ENCODE results near the gene GAMT. TPM values are rescaled to one million over a fixed set of nuclear protein-coding genes. Genes with fewer than 3 reads are reported as not detected.

GAMT gene
- total RNA-seq (2014; rRNA removed; shearing (Covaris generic)), result 21.5 and 27.3 TPM in 2 replicates
- polyA plus RNA-seq (2016; fragmentation: Nextera tagmentation; extraction: Ambion mirVana), result 33.6 and 36.9 TPM in 2 replicates
- long read RNA-seq, transcript GAMT-201 (6 exons, 1,121 nt), result major isoform, 24 of 29 reads
- long read RNA-seq, partial matches to known transcripts, result 0 of 29 reads
- long read RNA-seq, other reads (novel, unspliced or antisense), result 3 of 29 reads

DNA sequence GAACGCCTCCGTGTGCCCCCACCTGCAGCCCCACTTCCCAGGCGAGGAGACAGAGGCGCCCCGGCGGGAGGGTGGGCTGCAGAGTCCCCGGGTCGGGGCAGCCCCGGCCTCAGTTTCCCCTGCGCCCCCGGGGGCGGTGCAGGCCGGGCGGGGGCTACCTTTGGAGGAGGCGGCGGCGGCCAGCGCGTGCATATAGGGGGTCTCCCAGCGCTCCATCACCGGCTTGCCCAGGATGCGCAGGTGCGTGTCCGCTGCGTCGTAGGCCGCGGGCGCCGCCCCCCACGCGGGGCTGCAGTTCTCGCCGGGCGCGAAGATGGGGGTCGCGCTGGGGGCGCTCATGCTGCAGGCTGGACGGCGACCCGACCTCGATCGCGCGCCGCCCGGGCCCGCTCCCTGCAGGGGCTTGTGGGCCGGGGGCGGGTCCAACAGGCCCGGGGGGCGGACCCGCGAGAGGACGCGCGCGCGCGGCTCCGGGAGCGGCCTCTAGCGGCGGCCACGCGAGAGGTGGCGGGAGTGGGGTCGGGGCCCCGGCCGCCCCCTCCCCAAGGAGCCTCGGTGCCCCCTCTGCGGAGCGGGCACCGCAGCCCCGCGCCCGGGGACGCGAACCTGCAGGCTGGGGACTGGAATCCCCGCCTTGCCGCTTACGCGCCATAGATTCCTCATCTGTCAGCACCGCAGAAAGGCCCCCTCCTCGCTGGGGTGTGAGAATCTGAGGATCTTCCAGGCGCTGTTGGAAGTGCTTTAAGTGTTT, at the start of gene GAMT:
Gene GAMT, minus strand, starts transcription at position 405 of the 751 bp plus-strand sequence. Its CDS starts 66 bp downstream, at position 339.
- H3K27ac Mint-ChIP-seq, result no peak within 1 kb of the TSS
- Histone ChIP-seq H3K9me2 (ENCODE audit: insufficient read depth) (no peaks in the 10 kb centered on the region), H3K4me2 (peak within 1 kb of the TSS; percentile 86), H3K4me1 (ENCODE audit: insufficient read depth) (peaks cover 4% of the 10 kb centered on the region; the same call in 1 of the 2 replicates), H4K20me1 (replicated peaks; ENCODE audit: insufficient read depth) (no peaks in the 10 kb centered on the region; the same call in 1 of the 2 replicates), H3K4me3 (peak within 1 kb of the TSS; percentile 70), H2AFZ (peak within 1 kb of the TSS; percentile 74; the same call in 1 of the 2 replicates), H3K36me3 (ENCODE audit: insufficient read depth) (no peaks in the 10 kb centered on the region), H3F3A (replicated peaks; ENCODE audit: low read depth) (peaks cover 7% of the 10 kb centered on the region; the same call in 1 of the 2 replicates), H3K79me2 (replicated peaks; ENCODE audit: insufficient read depth) (no peaks in the 10 kb centered on the region), H3K27ac (ENCODE audit: low read depth) (no peak within 1 kb of the TSS), H3K27me3 (ENCODE audit: insufficient read depth) (peaks cover 6% of the 10 kb centered on the region; the same call in 1 of the 2 replicates)
- H3K9me3 Mint-ChIP-seq, result no peaks in the 10 kb centered on the region
- H3K27me3 Mint-ChIP-seq (ENCODE audit: insufficient read depth, low read depth, poor library complexity), result peaks cover 12% of the 10 kb centered on the region
- H3K4me1 Mint-ChIP-seq, result peaks cover 6% of the 10 kb centered on the region
- DNase-seq (ENCODE audit: low spot score), result peak; percentile 65
- TF ChIP-seq, protein P1, sequence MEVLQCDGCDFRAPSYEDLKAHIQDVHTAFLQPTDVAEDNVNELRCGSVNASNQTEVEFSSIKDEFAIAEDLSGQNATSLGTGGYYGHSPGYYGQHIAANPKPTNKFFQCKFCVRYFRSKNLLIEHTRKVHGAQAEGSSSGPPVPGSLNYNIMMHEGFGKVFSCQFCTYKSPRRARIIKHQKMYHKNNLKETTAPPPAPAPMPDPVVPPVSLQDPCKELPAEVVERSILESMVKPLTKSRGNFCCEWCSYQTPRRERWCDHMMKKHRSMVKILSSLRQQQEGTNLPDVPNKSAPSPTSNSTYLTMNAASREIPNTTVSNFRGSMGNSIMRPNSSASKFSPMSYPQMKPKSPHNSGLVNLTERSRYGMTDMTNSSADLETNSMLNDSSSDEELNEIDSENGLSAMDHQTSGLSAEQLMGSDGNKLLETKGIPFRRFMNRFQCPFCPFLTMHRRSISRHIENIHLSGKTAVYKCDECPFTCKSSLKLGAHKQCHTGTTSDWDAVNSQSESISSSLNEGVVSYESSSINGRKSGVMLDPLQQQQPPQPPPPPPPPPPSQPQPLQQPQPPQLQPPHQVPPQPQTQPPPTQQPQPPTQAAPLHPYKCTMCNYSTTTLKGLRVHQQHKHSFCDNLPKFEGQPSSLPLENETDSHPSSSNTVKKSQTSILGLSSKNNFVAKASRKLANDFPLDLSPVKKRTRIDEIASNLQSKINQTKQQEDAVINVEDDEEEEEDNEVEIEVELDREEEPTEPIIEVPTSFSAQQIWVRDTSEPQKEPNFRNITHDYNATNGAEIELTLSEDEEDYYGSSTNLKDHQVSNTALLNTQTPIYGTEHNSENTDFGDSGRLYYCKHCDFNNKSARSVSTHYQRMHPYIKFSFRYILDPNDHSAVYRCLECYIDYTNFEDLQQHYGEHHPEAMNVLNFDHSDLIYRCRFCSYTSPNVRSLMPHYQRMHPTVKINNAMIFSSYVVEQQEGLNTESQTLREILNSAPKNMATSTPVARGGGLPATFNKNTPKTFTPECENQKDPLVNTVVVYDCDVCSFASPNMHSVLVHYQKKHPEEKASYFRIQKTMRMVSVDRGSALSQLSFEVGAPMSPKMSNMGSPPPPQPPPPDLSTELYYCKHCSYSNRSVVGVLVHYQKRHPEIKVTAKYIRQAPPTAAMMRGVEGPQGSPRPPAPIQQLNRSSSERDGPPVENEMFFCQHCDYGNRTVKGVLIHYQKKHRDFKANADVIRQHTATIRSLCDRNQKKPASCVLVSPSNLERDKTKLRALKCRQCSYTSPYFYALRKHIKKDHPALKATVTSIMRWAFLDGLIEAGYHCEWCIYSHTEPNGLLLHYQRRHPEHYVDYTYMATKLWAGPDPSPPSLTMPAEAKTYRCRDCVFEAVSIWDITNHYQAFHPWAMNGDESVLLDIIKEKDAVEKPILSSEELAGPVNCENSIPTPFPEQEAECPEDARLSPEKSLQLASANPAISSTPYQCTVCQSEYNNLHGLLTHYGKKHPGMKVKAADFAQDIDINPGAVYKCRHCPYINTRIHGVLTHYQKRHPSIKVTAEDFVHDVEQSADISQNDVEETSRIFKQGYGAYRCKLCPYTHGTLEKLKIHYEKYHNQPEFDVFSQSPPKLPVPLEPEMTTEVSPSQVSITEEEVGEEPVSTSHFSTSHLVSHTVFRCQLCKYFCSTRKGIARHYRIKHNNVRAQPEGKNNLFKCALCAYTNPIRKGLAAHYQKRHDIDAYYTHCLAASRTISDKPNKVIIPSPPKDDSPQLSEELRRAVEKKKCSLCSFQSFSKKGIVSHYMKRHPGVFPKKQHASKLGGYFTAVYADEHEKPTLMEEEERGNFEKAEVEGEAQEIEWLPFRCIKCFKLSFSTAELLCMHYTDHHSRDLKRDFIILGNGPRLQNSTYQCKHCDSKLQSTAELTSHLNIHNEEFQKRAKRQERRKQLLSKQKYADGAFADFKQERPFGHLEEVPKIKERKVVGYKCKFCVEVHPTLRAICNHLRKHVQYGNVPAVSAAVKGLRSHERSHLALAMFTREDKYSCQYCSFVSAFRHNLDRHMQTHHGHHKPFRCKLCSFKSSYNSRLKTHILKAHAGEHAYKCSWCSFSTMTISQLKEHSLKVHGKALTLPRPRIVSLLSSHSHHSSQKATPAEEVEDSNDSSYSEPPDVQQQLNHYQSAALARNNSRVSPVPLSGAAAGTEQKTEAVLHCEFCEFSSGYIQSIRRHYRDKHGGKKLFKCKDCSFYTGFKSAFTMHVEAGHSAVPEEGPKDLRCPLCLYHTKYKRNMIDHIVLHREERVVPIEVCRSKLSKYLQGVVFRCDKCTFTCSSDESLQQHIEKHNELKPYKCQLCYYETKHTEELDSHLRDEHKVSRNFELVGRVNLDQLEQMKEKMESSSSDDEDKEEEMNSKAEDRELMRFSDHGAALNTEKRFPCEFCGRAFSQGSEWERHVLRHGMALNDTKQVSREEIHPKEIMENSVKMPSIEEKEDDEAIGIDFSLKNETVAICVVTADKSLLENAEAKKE (CRISPR knock-in tag; IDR thresholded peaks at IDR 0.05), result no peak
- TF ChIP-seq POLR2AphosphoS5 (IDR thresholded peaks at IDR 0.05; ENCODE audit: low read depth) (peak; percentile 67), EZH2phosphoT487 (IDR thresholded peaks at IDR 0.05; ENCODE audit: unreplicated experiment) (no peak), ZNF331 (CRISPR knock-in tag; IDR thresholded peaks at IDR 0.05; ENCODE audit: low read depth) (no peak)
- TF ChIP-seq, protein P2, sequence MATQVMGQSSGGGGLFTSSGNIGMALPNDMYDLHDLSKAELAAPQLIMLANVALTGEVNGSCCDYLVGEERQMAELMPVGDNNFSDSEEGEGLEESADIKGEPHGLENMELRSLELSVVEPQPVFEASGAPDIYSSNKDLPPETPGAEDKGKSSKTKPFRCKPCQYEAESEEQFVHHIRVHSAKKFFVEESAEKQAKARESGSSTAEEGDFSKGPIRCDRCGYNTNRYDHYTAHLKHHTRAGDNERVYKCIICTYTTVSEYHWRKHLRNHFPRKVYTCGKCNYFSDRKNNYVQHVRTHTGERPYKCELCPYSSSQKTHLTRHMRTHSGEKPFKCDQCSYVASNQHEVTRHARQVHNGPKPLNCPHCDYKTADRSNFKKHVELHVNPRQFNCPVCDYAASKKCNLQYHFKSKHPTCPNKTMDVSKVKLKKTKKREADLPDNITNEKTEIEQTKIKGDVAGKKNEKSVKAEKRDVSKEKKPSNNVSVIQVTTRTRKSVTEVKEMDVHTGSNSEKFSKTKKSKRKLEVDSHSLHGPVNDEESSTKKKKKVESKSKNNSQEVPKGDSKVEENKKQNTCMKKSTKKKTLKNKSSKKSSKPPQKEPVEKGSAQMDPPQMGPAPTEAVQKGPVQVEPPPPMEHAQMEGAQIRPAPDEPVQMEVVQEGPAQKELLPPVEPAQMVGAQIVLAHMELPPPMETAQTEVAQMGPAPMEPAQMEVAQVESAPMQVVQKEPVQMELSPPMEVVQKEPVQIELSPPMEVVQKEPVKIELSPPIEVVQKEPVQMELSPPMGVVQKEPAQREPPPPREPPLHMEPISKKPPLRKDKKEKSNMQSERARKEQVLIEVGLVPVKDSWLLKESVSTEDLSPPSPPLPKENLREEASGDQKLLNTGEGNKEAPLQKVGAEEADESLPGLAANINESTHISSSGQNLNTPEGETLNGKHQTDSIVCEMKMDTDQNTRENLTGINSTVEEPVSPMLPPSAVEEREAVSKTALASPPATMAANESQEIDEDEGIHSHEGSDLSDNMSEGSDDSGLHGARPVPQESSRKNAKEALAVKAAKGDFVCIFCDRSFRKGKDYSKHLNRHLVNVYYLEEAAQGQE (IDR thresholded peaks at IDR 0.05; ENCODE audit: unreplicated experiment), result no peak
- TF ChIP-seq, protein P3, sequence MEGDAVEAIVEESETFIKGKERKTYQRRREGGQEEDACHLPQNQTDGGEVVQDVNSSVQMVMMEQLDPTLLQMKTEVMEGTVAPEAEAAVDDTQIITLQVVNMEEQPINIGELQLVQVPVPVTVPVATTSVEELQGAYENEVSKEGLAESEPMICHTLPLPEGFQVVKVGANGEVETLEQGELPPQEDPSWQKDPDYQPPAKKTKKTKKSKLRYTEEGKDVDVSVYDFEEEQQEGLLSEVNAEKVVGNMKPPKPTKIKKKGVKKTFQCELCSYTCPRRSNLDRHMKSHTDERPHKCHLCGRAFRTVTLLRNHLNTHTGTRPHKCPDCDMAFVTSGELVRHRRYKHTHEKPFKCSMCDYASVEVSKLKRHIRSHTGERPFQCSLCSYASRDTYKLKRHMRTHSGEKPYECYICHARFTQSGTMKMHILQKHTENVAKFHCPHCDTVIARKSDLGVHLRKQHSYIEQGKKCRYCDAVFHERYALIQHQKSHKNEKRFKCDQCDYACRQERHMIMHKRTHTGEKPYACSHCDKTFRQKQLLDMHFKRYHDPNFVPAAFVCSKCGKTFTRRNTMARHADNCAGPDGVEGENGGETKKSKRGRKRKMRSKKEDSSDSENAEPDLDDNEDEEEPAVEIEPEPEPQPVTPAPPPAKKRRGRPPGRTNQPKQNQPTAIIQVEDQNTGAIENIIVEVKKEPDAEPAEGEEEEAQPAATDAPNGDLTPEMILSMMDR (conservative IDR thresholded peaks at IDR 0.05; ENCODE audit: low read depth in 2 of 2), result peak in 1 of 2 experiments; percentile 52; a peak in 2 of 4 replicates
- peak within 1 kb of the TSS; percentile 70 for H3K4me3 Mint-ChIP-seq
- ATAC-seq, result peak; percentile 61
- no peaks in the 10 kb centered on the region; the same call in 2 of the 3 replicates for H3K36me3 Mint-ChIP-seq (ENCODE audit: low read depth)

Measured in GM23338 (cell line).